HUES64 (cell line): ENCODE measurements around the gene GET4.
A peak's percentile ranks its signal among the peaks of the same experiment; 100 is the strongest.
"Not testable (repeated sequence)": the region's sequence is repeated elsewhere in the genome, so short reads cannot be mapped to it uniquely, and the experiment has no call there.

ENCODE experiments used
- H3K27ac ChIP-seq: 2 replicates; pipeline ENCODE4 v1.7.0; 2013; ENCODE audit warnings: low read depth, low read length, inconsistent platforms
- H3K27me3 ChIP-seq: 2 replicates; pipeline ENCODE4 v1.6.1; 2013; ENCODE audit warnings: mild to moderate bottlenecking, low read length; ENCODE audit not compliant: insufficient read depth
- H3K36me3 ChIP-seq: 2 replicates; pipeline ENCODE4 v1.6.1; 2013; ENCODE audit warnings: mild to moderate bottlenecking, low read length; ENCODE audit not compliant: insufficient read depth
- H3K4me1 ChIP-seq: 2 replicates; pipeline ENCODE4 v1.6.1; 2013; ENCODE audit warnings: mild to moderate bottlenecking, low read length, moderate library complexity; ENCODE audit not compliant: insufficient read depth
- H3K4me3 ChIP-seq: 2 replicates; pipeline ENCODE4 v1.5.1; 2013; ENCODE audit warnings: mild to moderate bottlenecking, low read length, moderate library complexity
- H3K9ac ChIP-seq: 2 replicates; pipeline ENCODE4 v1.6.1; 2013; ENCODE audit warnings: mild to moderate bottlenecking, low read depth, low read length
- H3K9me3 ChIP-seq: 2 replicates; pipeline ENCODE4 v1.6.1; 2013; ENCODE audit warnings: low read depth, low read length; ENCODE audit not compliant: insufficient read depth
- WGBS: fragments of 150-250, 120-280 bp; methylation state at CpG from one replicate; pipeline ENCODE4 v1.1.7; 2013; ENCODE audit warnings: missing lambda C conversion rate; 5-methylcytosine and 5-hydroxymethylcytosine counted together

GET4 gene

GRCh38 chr7:936386-937054 lies 60.2 kb downstream of the GET4 start:
- Histone ChIP-seq H3K36me3 (no peaks in the 10 kb centered on the region), H3K4me3 (no peak overlapping the region), H3K9ac (no peak overlapping the region), H3K9me3 (no peaks in the 10 kb centered on the region; the same call in 1 of the 2 replicates), H3K27ac (no peak overlapping the region), H3K27me3 (peaks cover 7% of the 10 kb centered on the region; the same call in 1 of the 2 replicates), H3K4me1 (no peaks in the 10 kb centered on the region)
- WGBS: 85% methylated on average over 22 of the region's 22 CpGs

- Histone ChIP-seq H3K9ac (no peak overlapping the region), H3K4me3 (no peak overlapping the region), H3K4me1 (no peaks in the 10 kb centered on the region), H3K9me3 (no peaks in the 10 kb centered on the region; the same call in 1 of the 2 replicates), H3K36me3 (no peaks in the 10 kb centered on the region), H3K27ac (no peak overlapping the region), H3K27me3 (peaks cover 14% of the 10 kb centered on the region)
- 88% methylated on average over 16 of the region's 16 CpGs for WGBS
Measured at GRCh38 chr7:937856-938484, 61.6 kb downstream of the GET4 start.

GRCh38 chr7:938546-939185 lies 62.3 kb downstream of the GET4 start:
- no peak overlapping the region for H3K27ac ChIP-seq
- 95% methylated on average over 27 of the region's 27 CpGs for WGBS
- H3K4me1 ChIP-seq: no peaks in the 10 kb centered on the region
- H3K27me3 ChIP-seq: peaks cover 14% of the 10 kb centered on the region
- H3K36me3 ChIP-seq: no peaks in the 10 kb centered on the region
- no peak overlapping the region for H3K9ac ChIP-seq
- H3K4me3 ChIP-seq: no peak overlapping the region
- H3K9me3 ChIP-seq: no peaks in the 10 kb centered on the region; the same call in 1 of the 2 replicates

GRCh38 chr7:939843-940242 lies 63.5 kb downstream of the GET4 start:
- H3K27ac ChIP-seq: no peak overlapping the region
- no peak overlapping the region for H3K4me3 ChIP-seq
- H3K27me3 ChIP-seq: peaks cover 14% of the 10 kb centered on the region
- H3K36me3 ChIP-seq: no peaks in the 10 kb centered on the region
- H3K4me1 ChIP-seq: no peaks in the 10 kb centered on the region
- no peak overlapping the region for H3K9ac ChIP-seq
- WGBS: 87% methylated on average over 4 of the region's 4 CpGs
- H3K9me3 ChIP-seq: no peaks in the 10 kb centered on the region; the same call in 1 of the 2 replicates

GRCh38 chr7:940599-941408 lies 64.5 kb downstream of the GET4 start:
- 86% methylated on average over 1 of the region's 2 CpGs for WGBS
- no peak overlapping the region for H3K27ac ChIP-seq
- no peaks in the 10 kb centered on the region; the same call in 1 of the 2 replicates for H3K9me3 ChIP-seq
- no peak overlapping the region for H3K4me3 ChIP-seq
- no peak overlapping the region for H3K9ac ChIP-seq
- no peaks in the 10 kb centered on the region for H3K36me3 ChIP-seq
- peaks cover 6% of the 10 kb centered on the region; the same call in 1 of the 2 replicates for H3K4me1 ChIP-seq
- H3K27me3 ChIP-seq: peaks cover 14% of the 10 kb centered on the region

GRCh38 chr7:943793-944192 lies 67.4 kb downstream of the GET4 start:
- not testable (repeated sequence) for H3K4me1 ChIP-seq, H3K27ac ChIP-seq, H3K36me3 ChIP-seq, H3K9me3 ChIP-seq, H3K9ac ChIP-seq, H3K4me3 ChIP-seq
- H3K27me3 ChIP-seq: peaks cover 14% of the 10 kb centered on the region
- WGBS: 77% methylated on average over 4 of the region's 4 CpGs

GRCh38 chr7:944744-945143 lies 68.4 kb downstream of the GET4 start:
- H3K9me3 ChIP-seq: no peaks in the 10 kb centered on the region; the same call in 1 of the 2 replicates
- no peaks in the 10 kb centered on the region for H3K36me3 ChIP-seq
- H3K4me1 ChIP-seq: peaks cover 9% of the 10 kb centered on the region; the same call in 1 of the 2 replicates
- 88% methylated on average over 5 of the region's 5 CpGs for WGBS
- H3K27ac ChIP-seq: no peak overlapping the region
- H3K27me3 ChIP-seq: peaks cover 14% of the 10 kb centered on the region
- no peak overlapping the region for H3K4me3 ChIP-seq
- H3K9ac ChIP-seq: no peak overlapping the region

- Histone ChIP-seq H3K27ac (no peak overlapping the region), H3K4me3 (no peak overlapping the region)
Measured at GRCh38 chr7:945147-945555, 68.8 kb downstream of the GET4 start.

GRCh38 chr7:945556-946255 lies 69.4 kb downstream of the GET4 start:
- peak overlapping the region; percentile 55 for H3K9ac ChIP-seq
- peaks cover 9% of the 10 kb centered on the region; the same call in 1 of the 2 replicates for H3K4me1 ChIP-seq
- 81% methylated on average over 30 of the region's 30 CpGs for WGBS
- H3K27ac ChIP-seq: no peak overlapping the region
- no peaks in the 10 kb centered on the region for H3K9me3 ChIP-seq
- H3K36me3 ChIP-seq: no peaks in the 10 kb centered on the region
- no peak overlapping the region for H3K4me3 ChIP-seq
- peaks cover 14% of the 10 kb centered on the region for H3K27me3 ChIP-seq

More at GRCh38 chr7:945147-945555, 68.8 kb downstream of the GET4 start:
- Histone ChIP-seq H3K9me3 (no peaks in the 10 kb centered on the region; the same call in 1 of the 2 replicates), H3K9ac (peak overlapping the region; percentile 55; the same call in 1 of the 2 replicates), H3K27me3 (peaks cover 14% of the 10 kb centered on the region), H3K36me3 (no peaks in the 10 kb centered on the region), H3K4me1 (peaks cover 9% of the 10 kb centered on the region; the same call in 1 of the 2 replicates)
- WGBS: 87% methylated on average over 13 of the region's 13 CpGs
